SU-DHL-6 (cell line): ENCODE measurements around the gene PLSCR4.

Experiments used
- H2AFZ ChIP-seq: fragments of 200-600 bp; sonication (generic); 2 replicates; pipeline ENCODE4 v1.6.1; 2014; ENCODE audit warnings: low read depth, mild to moderate bottlenecking, moderate library complexity, mixed read lengths, antibody characterized with exemption, low read length; ENCODE audit not compliant: severe bottlenecking
- H3F3A ChIP-seq: fragments of 200-600 bp; shearing (Covaris generic); 2 replicates; pipeline ENCODE4 v1.6.0; 2016; ENCODE audit warnings: antibody characterized with exemption, mild to moderate bottlenecking; ENCODE audit not compliant: insufficient read depth
- H3K27ac ChIP-seq: fragments of 200-600 bp; sonication (generic); 2 replicates; pipeline ENCODE4 v1.5.1; 2016; ENCODE audit warnings: low read depth, mild to moderate bottlenecking, low read length, moderate library complexity, mixed read lengths
- H3K27me3 ChIP-seq: fragments of 200-600 bp; sonication (generic), shearing (Covaris generic); 2 replicates; pipeline ENCODE4 v1.6.0; 2014; ENCODE audit warnings: mild to moderate bottlenecking, low read length
- H3K36me3 ChIP-seq: fragments of 200-600 bp; sonication (generic); 2 replicates; pipeline ENCODE4 v1.6.1; 2014; ENCODE audit warnings: mild to moderate bottlenecking, low read length, mixed read lengths
- H3K4me2 ChIP-seq: fragments of 300-600, 200-600 bp; shearing (Covaris generic), sonication (generic); 2 replicates; pipeline ENCODE4 v1.6.0; 2014; ENCODE audit warnings: low read length, low read depth, mild to moderate bottlenecking; ENCODE audit not compliant: poor library complexity, severe bottlenecking
- H3K4me3 ChIP-seq: fragments of 200-600 bp; sonication (generic); 2 replicates; pipeline ENCODE4 v1.5.1; 2014; ENCODE audit warnings: antibody characterized with exemption, low read length, mild to moderate bottlenecking, mixed read lengths; ENCODE audit not compliant: insufficient read depth, poor library complexity, severe bottlenecking
- H3K79me2 ChIP-seq: fragments of 200-600 bp; sonication (generic); 2 replicates; pipeline ENCODE4 v1.6.1; 2014; ENCODE audit warnings: mild to moderate bottlenecking, low read length, moderate library complexity; ENCODE audit not compliant: insufficient read depth
- H3K9ac ChIP-seq: fragments of 200-600 bp; sonication (generic); 2 replicates; pipeline ENCODE4 v1.7.0; 2014; ENCODE audit warnings: mild to moderate bottlenecking, low read length
- H3K9me2 ChIP-seq: fragments of 200-600 bp; sonication (generic); replicated peaks from 2 replicates; pipeline ENCODE4 v1.6.1; 2014; ENCODE audit warnings: low read length; ENCODE audit not compliant: insufficient read depth
- H3K9me3 ChIP-seq: fragments of 200-600 bp; sonication (generic); 2 replicates; pipeline ENCODE4 v1.6.1; 2014; ENCODE audit warnings: low read length, mixed read lengths; ENCODE audit not compliant: insufficient read depth
- H4K20me1 ChIP-seq: fragments of 200-600 bp; sonication (generic); 2 replicates; pipeline ENCODE4 v1.6.1; 2014; ENCODE audit warnings: low read depth, mild to moderate bottlenecking, antibody characterized with exemption, low read length, moderate library complexity, mixed read lengths
- CTCF ChIP-seq: fragments of 200-600 bp; sonication (generic); IDR thresholded peaks from one replicate; pipeline ENCODE4 v1.5.1; 2017; ENCODE audit warnings: antibody characterized with exemption, mild to moderate bottlenecking, low read length, moderate library complexity; ENCODE audit not compliant: insufficient read depth, poor library complexity, severe bottlenecking
- EZH2phosphoT487 ChIP-seq: fragments of 200-600 bp; sonication (generic), shearing (Covaris generic); conservative IDR thresholded peaks from 2 replicates; pipeline ENCODE4 v1.6.1; 2018; ENCODE audit warnings: mild to moderate bottlenecking, antibody characterized with exemption, low read length, moderate library complexity, mixed read lengths

PLSCR4 gene

GRCh38 chr3:146165877-146166276 is 85.0 kb downstream of the PLSCR4 start:
- H3K4me2 ChIP-seq, result no peak overlapping the region

GRCh38 chr3:146164971-146165769 is 85.7 kb downstream of the PLSCR4 start:
- Histone ChIP-seq H4K20me1 (no peaks in the 10 kb centered on the region), H3K9ac (no peak overlapping the region), H3F3A (no peaks in the 10 kb centered on the region), H3K79me2 (no peaks in the 10 kb centered on the region), H3K27me3 (no peaks in the 10 kb centered on the region), H3K27ac (no peak overlapping the region), H3K4me3 (no peak overlapping the region), H2AFZ (no peak overlapping the region), H3K9me2 (no peaks in the 10 kb centered on the region), H3K36me3 (no peaks in the 10 kb centered on the region), H3K4me2 (no peak overlapping the region), H3K9me3 (no peaks in the 10 kb centered on the region)
- TF ChIP-seq CTCF (no peak), EZH2phosphoT487 (no peak)

More at GRCh38 chr3:146165877-146166276, 85.0 kb downstream of the PLSCR4 start:
- no peak overlapping the region for H3K9ac ChIP-seq
- H3K36me3 ChIP-seq, result no peaks in the 10 kb centered on the region
- no peaks in the 10 kb centered on the region for H3K9me2 ChIP-seq
- no peaks in the 10 kb centered on the region for H3K27me3 ChIP-seq
- TF ChIP-seq CTCF (no peak), EZH2phosphoT487 (no peak)
- H3K27ac ChIP-seq, result no peak overlapping the region
- no peaks in the 10 kb centered on the region for H4K20me1 ChIP-seq
- H3K4me3 ChIP-seq, result no peak overlapping the region
- no peaks in the 10 kb centered on the region for H3K9me3 ChIP-seq
- H2AFZ ChIP-seq, result no peak overlapping the region
- no peaks in the 10 kb centered on the region for H3F3A ChIP-seq
- no peaks in the 10 kb centered on the region for H3K79me2 ChIP-seq

GRCh38 chr3:146164506-146164905 is 86.4 kb downstream of the PLSCR4 start:
- Histone ChIP-seq H3K4me3 (no peak overlapping the region), H3K9ac (no peak overlapping the region), H3K27me3 (no peaks in the 10 kb centered on the region), H3K36me3 (no peaks in the 10 kb centered on the region), H3F3A (no peaks in the 10 kb centered on the region), H3K9me3 (no peaks in the 10 kb centered on the region), H4K20me1 (no peaks in the 10 kb centered on the region), H3K4me2 (no peak overlapping the region), H3K27ac (no peak overlapping the region), H2AFZ (no peak overlapping the region), H3K79me2 (no peaks in the 10 kb centered on the region), H3K9me2 (no peaks in the 10 kb centered on the region)
- TF ChIP-seq EZH2phosphoT487 (no peak), CTCF (no peak)
